H9 (cell line): Measurements from ENCODE around the gene NHP2. TPM values are rescaled to one million over a fixed set of nuclear protein-coding genes. Genes with fewer than 3 reads are reported as not detected.

Source experiments
- DNase-seq: peaks from one replicate; pipeline ENCODE4 v3.0.0-alpha.2; 2017
- H2AFZ ChIP-seq: one replicate; pipeline ENCODE4 v1.6.1; 2013; ENCODE audit warnings: mild to moderate bottlenecking, low read length, control low read depth, moderate library complexity
- H2AK5ac ChIP-seq: 2 replicates; pipeline ENCODE4 v1.6.1; 2013; ENCODE audit warnings: low read length, control low read depth, mixed read lengths; ENCODE audit not compliant: insufficient read length
- H2BK120ac ChIP-seq: one replicate; pipeline ENCODE4 v1.6.1; 2013; ENCODE audit warnings: low read depth, mild to moderate bottlenecking, low read length, control low read depth, inconsistent platforms; ENCODE audit not compliant: poor library complexity, severe bottlenecking
- H2BK12ac ChIP-seq: 2 replicates; pipeline ENCODE4 v1.6.1; 2013; ENCODE audit warnings: low read length, control low read depth, mixed read lengths, low read depth; ENCODE audit not compliant: insufficient read length
- H2BK15ac ChIP-seq: 2 replicates; pipeline ENCODE4 v1.6.1; 2013; ENCODE audit warnings: low read depth, low read length, control low read depth
- H2BK20ac ChIP-seq: one replicate; pipeline ENCODE4 v1.6.1; 2013; ENCODE audit warnings: low read depth, mild to moderate bottlenecking, low read length, control low read depth, inconsistent platforms; ENCODE audit not compliant: poor library complexity, severe bottlenecking
- H2BK5ac ChIP-seq: 2 replicates; pipeline ENCODE4 v1.6.1; 2013; ENCODE audit warnings: low read length, control low read depth, mixed read lengths; ENCODE audit not compliant: insufficient read length
- H3K14ac ChIP-seq: 2 replicates; pipeline ENCODE4 v1.6.1; 2013; ENCODE audit warnings: low read length, control low read depth; ENCODE audit not compliant: insufficient read depth
- H3K18ac ChIP-seq: 2 replicates; pipeline ENCODE4 v1.6.1; 2013; ENCODE audit warnings: low read depth, mild to moderate bottlenecking, mixed read lengths, low read length, control low read depth; ENCODE audit not compliant: insufficient read length
- H3K23ac ChIP-seq: 2 replicates; pipeline ENCODE4 v1.6.1; 2013; ENCODE audit warnings: low read length, control low read depth, mixed read lengths, low read depth; ENCODE audit not compliant: insufficient read length
- H3K23me2 ChIP-seq: 2 replicates; pipeline ENCODE4 v1.6.1; 2013; ENCODE audit warnings: low read depth, mild to moderate bottlenecking, mixed read lengths, low read length, control low read depth; ENCODE audit not compliant: insufficient read length, poor library complexity, severe bottlenecking
- H3K27ac ChIP-seq: 2 replicates; pipeline ENCODE4 v1.5.1; 2013; ENCODE audit warnings: low read length, control low read depth, mixed read lengths, low read depth; ENCODE audit not compliant: insufficient read length
- H3K27me3 ChIP-seq: 2 replicates; pipeline ENCODE4 v1.6.1; 2013; ENCODE audit warnings: low read length, control low read depth, inconsistent platforms; ENCODE audit not compliant: insufficient read depth
- H3K4ac ChIP-seq: 2 replicates; pipeline ENCODE4 v1.6.1; 2013; ENCODE audit warnings: low read depth, mild to moderate bottlenecking, control low read depth, inconsistent platforms, low read length, moderate library complexity
- H3K4me1 ChIP-seq: 2 replicates; pipeline ENCODE4 v1.6.1; 2013; ENCODE audit warnings: low read length, control low read depth, inconsistent platforms; ENCODE audit not compliant: insufficient read depth
- H3K4me2 ChIP-seq: 2 replicates; pipeline ENCODE4 v1.6.1; 2013; ENCODE audit warnings: low read length, control low read depth, mixed read lengths; ENCODE audit not compliant: insufficient read length, insufficient read depth
- H3K56ac ChIP-seq: 2 replicates; pipeline ENCODE4 v1.6.1; 2013; ENCODE audit warnings: low read depth, mild to moderate bottlenecking, mixed read lengths, low read length, control low read depth; ENCODE audit not compliant: insufficient read length
- H3K79me1 ChIP-seq: 2 replicates; pipeline ENCODE4 v1.6.1; 2013; ENCODE audit warnings: low read depth, mild to moderate bottlenecking, moderate library complexity, low read length, control low read depth, inconsistent platforms; ENCODE audit not compliant: insufficient read depth, poor library complexity, severe bottlenecking
- H3K79me2 ChIP-seq: 2 replicates; pipeline ENCODE4 v1.6.1; 2013; ENCODE audit warnings: low read length, control low read depth, inconsistent platforms; ENCODE audit not compliant: insufficient read depth
- H3K9ac ChIP-seq: 2 replicates; pipeline ENCODE4 v1.6.1; 2013; ENCODE audit warnings: low read length, control low read depth, mixed read lengths; ENCODE audit not compliant: insufficient read length; ENCODE audit errors: extremely low read depth
- H3K9me3 ChIP-seq: one replicate; pipeline ENCODE4 v1.6.1; 2013; ENCODE audit warnings: low read depth, low read length, inconsistent platforms; ENCODE audit not compliant: control insufficient read depth
- H3T11ph ChIP-seq: one replicate; pipeline ENCODE4 v1.6.1; 2013; ENCODE audit warnings: mild to moderate bottlenecking, low read length, control low read depth, inconsistent platforms
- H4K20me1 ChIP-seq: one replicate; pipeline ENCODE4 v1.6.1; 2013; ENCODE audit not compliant: control insufficient read depth, insufficient read length, insufficient read depth
- H4K5ac ChIP-seq: 2 replicates; pipeline ENCODE4 v1.6.1; 2013; ENCODE audit warnings: low read depth, mild to moderate bottlenecking, mixed read lengths, low read length, control low read depth; ENCODE audit not compliant: insufficient read length
- H4K8ac ChIP-seq: replicated peaks from 2 replicates; pipeline ENCODE4 v1.6.1; 2013; ENCODE audit warnings: low read length, control low read depth, mixed read lengths, low read depth; ENCODE audit not compliant: insufficient read length
- H4K91ac ChIP-seq: 2 replicates; pipeline ENCODE4 v1.6.1; 2013; ENCODE audit warnings: low read depth, mild to moderate bottlenecking, moderate library complexity, mixed read lengths, low read length, control low read depth; ENCODE audit not compliant: insufficient read length
- H3K27ac Mint-ChIP-seq, 3 experiments: 2 replicates in 2 of 3; 3 replicates in 1 of 3; pipeline ENCODE4 v1.8.0; 2020 to 2021; ENCODE audit warnings: mixed read lengths in 3 of 3, mild to moderate bottlenecking in 1 of 3, moderate library complexity in 1 of 3
- H3K27me3 Mint-ChIP-seq: 2 replicates; pipeline ENCODE4 v1.8.0; 2021; ENCODE audit warnings: low read depth, mild to moderate bottlenecking, moderate library complexity, mixed read lengths
- H3K36me3 Mint-ChIP-seq, 3 experiments: 2 replicates in 2 of 3; 3 replicates in 1 of 3; pipeline ENCODE4 v1.8.0; 2020 to 2021; ENCODE audit warnings: low read depth in 3 of 3, mixed read lengths in 3 of 3; ENCODE audit not compliant: insufficient read depth in 1 of 3
- H3K4me1 Mint-ChIP-seq, 2 experiments: 2 replicates each; pipeline ENCODE4 v1.8.0; 2020; ENCODE audit warnings: mixed read lengths in 2 of 2
- H3K4me3 Mint-ChIP-seq, 2 experiments: 2 replicates in 1 of 2; 3 replicates in 1 of 2; pipeline ENCODE4 v1.8.0; 2020 to 2021; ENCODE audit warnings: mild to moderate bottlenecking in 2 of 2, mixed read lengths in 2 of 2, moderate library complexity in 1 of 2
- H3K9me3 Mint-ChIP-seq, 2 experiments: 2 replicates in 1 of 2; 3 replicates in 1 of 2; pipeline ENCODE4 v1.8.0; 2020; ENCODE audit warnings: mild to moderate bottlenecking in 2 of 2, mixed read lengths in 2 of 2, moderate library complexity in 1 of 2
- WGBS: extraction: QIAGEN DNeasy Blood & Tissue Kit; methylation state at CpG from one replicate; pipeline ENCODE4 v1.1.7; 2013; ENCODE audit warnings: missing lambda C conversion rate, low lambda C conversion rate, mixed read lengths; ENCODE audit not compliant: insufficient read length; ENCODE audit errors: extremely low coverage; 5-methylcytosine and 5-hydroxymethylcytosine counted together
- long read RNA-seq: library from polyadenylated mRNA; unstranded; transcript quantifications from one replicate; pipeline ENCODE4 v2.0.0, GENCODE V29; 2020
- total RNA-seq: library from RNA; stranded (reverse); gene quantifications from 2 replicates; pipeline ENCODE4 v1.2.1, GENCODE V29; 2021
- TF ChIP-seq, protein P1 (sequence below): fragments of 200-600 bp; sonication (generic); conservative IDR thresholded peaks from 3 replicates; pipeline ENCODE4 v1.8.0; 2021; ENCODE audit warnings: antibody characterized with exemption, mild to moderate bottlenecking

Gene NHP2
- total RNA-seq, result 232 and 240 TPM in 2 replicates
- long read RNA-seq, transcript NHP2-205 (3 exons, 475 nt), result minor isoform, 8 of 191 reads
- long read RNA-seq, transcript NHP2-201 (4 exons, 865 nt), result major isoform, 181 of 191 reads
- long read RNA-seq, partial matches to known transcripts, result 1 of 191 reads
- long read RNA-seq, other reads (novel, unspliced or antisense), result 0 of 191 reads

DNA sequence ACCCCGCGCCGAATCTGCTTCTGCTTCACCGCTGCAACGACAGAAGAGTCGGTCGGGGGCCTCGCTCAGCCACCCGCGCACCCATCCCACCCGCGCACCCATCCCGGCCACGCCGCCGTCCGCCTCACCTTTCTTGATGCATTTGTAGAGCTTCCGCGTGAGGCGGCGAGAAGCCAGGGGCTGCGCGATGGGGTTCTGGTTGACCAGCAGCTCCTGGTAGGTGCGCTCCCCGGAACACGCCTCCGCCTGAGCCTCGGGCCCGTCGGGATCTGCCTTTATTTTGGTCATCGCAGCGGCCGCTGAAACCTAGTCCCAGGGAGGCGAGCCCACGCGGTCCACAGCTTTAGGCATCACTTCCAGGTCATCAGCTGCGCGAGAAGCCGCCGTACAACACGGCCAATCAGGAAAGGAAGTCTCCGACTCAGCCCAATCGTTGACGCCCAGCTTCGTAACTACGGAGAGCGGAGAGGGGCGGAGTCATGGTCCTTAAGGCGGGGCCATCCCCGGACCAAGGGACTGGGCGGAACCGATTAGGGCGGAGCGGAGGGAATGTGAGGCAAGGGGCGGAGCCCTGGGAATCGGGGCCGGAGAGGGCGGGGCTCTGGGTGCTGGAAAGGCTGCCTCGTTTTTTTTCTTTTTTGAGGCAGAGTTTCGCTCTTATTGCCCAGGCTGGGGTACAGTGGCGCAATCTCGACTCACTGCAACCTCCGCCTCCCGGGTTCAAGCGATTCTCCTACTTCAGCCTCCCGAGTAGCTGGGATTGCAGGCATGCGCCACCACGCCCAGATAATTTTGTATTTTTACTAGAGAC, at the start of gene NHP2:
Gene NHP2 (minus strand): TSS at position 356 of the 811 bp plus-strand sequence. CDS start 68 bp downstream, at position 288.
- Histone ChIP-seq H3K18ac (peak within 1 kb of the TSS; percentile 47), H3K4me1 (no peaks in the 10 kb centered on the region; the same call in 1 of the 2 replicates), H3K9me3 (no peaks in the 10 kb centered on the region), H3K56ac (no peak within 1 kb of the TSS), H3K4me2 (peak within 1 kb of the TSS; percentile 71), H2AFZ (no peak within 1 kb of the TSS), H3K14ac (0 out of 2 replicates have a peak within 1 kb of the TSS, but pooled peaks have one; percentile 60), H3K27ac (no peak within 1 kb of the TSS), H3K4ac (no peak within 1 kb of the TSS), H4K5ac (no peak within 1 kb of the TSS), H3K79me1 (peaks cover 4% of the 10 kb centered on the region), H2AK5ac (no peak within 1 kb of the TSS), H2BK5ac (no peak within 1 kb of the TSS), H3K79me2 (no peaks in the 10 kb centered on the region), H3K23ac (no peak within 1 kb of the TSS), H2BK15ac (no peak within 1 kb of the TSS), H4K20me1 (no peaks in the 10 kb centered on the region), H2BK20ac (no peak within 1 kb of the TSS), H4K91ac (no peak within 1 kb of the TSS), H3K23me2 (peaks cover 5% of the 10 kb centered on the region), H3T11ph (no peak within 1 kb of the TSS), H3K27me3 (no peaks in the 10 kb centered on the region), H4K8ac (no peak within 1 kb of the TSS), H2BK12ac (no peak within 1 kb of the TSS), H3K9ac (peak within 1 kb of the TSS; percentile 71), H2BK120ac (no peak within 1 kb of the TSS)
- Mint-ChIP-seq H3K27me3 (peaks cover 2% of the 10 kb centered on the region; the same call in 1 of the 2 replicates), H3K9me3 (no peaks in the 10 kb centered on the region; a peak in 1 of 5 replicates), H3K36me3 (peaks cover 19 to 39% (median 37%) of the 10 kb centered on the region in 3 experiments; a peak in 6 of 7 replicates), H3K4me3 (peak within 1 kb of the TSS; percentile 94 to 95), H3K4me1 (peaks cover 6 to 14% of the 10 kb centered on the region in 2 experiments), H3K27ac (peak within 1 kb of the TSS; percentile 59 to 96 (median 93); a peak in 6 of 7 replicates)
- no CpG with 5 or more reads among the region's 68 CpGs for WGBS
- peak; percentile 98 for DNase-seq
- TF ChIP-seq, protein P1, sequence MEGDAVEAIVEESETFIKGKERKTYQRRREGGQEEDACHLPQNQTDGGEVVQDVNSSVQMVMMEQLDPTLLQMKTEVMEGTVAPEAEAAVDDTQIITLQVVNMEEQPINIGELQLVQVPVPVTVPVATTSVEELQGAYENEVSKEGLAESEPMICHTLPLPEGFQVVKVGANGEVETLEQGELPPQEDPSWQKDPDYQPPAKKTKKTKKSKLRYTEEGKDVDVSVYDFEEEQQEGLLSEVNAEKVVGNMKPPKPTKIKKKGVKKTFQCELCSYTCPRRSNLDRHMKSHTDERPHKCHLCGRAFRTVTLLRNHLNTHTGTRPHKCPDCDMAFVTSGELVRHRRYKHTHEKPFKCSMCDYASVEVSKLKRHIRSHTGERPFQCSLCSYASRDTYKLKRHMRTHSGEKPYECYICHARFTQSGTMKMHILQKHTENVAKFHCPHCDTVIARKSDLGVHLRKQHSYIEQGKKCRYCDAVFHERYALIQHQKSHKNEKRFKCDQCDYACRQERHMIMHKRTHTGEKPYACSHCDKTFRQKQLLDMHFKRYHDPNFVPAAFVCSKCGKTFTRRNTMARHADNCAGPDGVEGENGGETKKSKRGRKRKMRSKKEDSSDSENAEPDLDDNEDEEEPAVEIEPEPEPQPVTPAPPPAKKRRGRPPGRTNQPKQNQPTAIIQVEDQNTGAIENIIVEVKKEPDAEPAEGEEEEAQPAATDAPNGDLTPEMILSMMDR, result no peak
